HEK293 (cell line): ENCODE data around the gene WASF1.

Experiments
- CTCF ChIA-PET: fragments of 350-600 bp; formaldehyde crosslinking; extraction: SDS; loops from one replicate; lab custom pipeline; 2021; ENCODE audit warnings: antibody characterized with exemption; lab: Yijun Ruan, JAX
- POLR2A ChIA-PET: fragments of 300-600 bp; formaldehyde crosslinking; extraction: SDS; loops from one replicate; lab custom pipeline; 2020; ENCODE audit warnings: antibody characterized with exemption, inconsistent platforms; lab: Yijun Ruan, JAX
- H3K27ac ChIP-seq: fragments of 200-500 bp; sonication (Bioruptor generic); 2 replicates; pipeline ENCODE4 v1.5.1; 2014; ENCODE audit warnings: low read depth, low read length, control low read depth, inconsistent platforms; ENCODE audit errors: extremely low read depth
- H3K36me3 ChIP-seq, 2 experiments: fragments of 200-500 bp in 1 of 2; sonication (Bioruptor generic) in 1 of 2; 1 replicate in 1 of 2; 2 replicates in 1 of 2; pipeline ENCODE4 v1.5.1; 2014 to 2017; ENCODE audit warnings: inconsistent platforms in 2 of 2, low read length in 2 of 2; ENCODE audit not compliant: control insufficient read depth in 2 of 2, insufficient read depth in 1 of 2
- H3K4me1 ChIP-seq: fragments of 200-500 bp; sonication (Bioruptor generic); 2 replicates; pipeline ENCODE4 v1.5.1; 2014; ENCODE audit warnings: mild to moderate bottlenecking, low read length, inconsistent platforms; ENCODE audit not compliant: control insufficient read depth, insufficient read depth
- H3K4me3 ChIP-seq: 2 replicates; pipeline ENCODE4 v1.5.1; 2011; ENCODE audit warnings: low read depth, mild to moderate bottlenecking, control low read depth, low read length, moderate library complexity
- H3K9me3 ChIP-seq: fragments of 200-500 bp; sonication (Bioruptor generic); 2 replicates; pipeline ENCODE4 v1.5.1; 2014; ENCODE audit warnings: low read depth, low read length, inconsistent platforms; ENCODE audit not compliant: control insufficient read depth, insufficient read depth
- EGR2 ChIP-seq: fragments of 450-650 bp; formaldehyde crosslinking; IDR thresholded peaks from 2 replicates; pipeline ENCODE4 v1.5.1; 2016; ENCODE audit warnings: low read depth, missing biosample characterization, missing genetic modification characterization
- HIC1 ChIP-seq: fragments of 450-650 bp; formaldehyde crosslinking; IDR thresholded peaks from 2 replicates; pipeline ENCODE4 v1.5.1; 2016; ENCODE audit warnings: missing biosample characterization, missing genetic modification characterization
- HOXD13 ChIP-seq: sonication (generic); formaldehyde crosslinking; IDR thresholded peaks from 2 replicates; pipeline ENCODE4 v1.8.0; 2022; ENCODE audit warnings: missing genetic modification reagents, borderline replicate concordance
- KLF16 ChIP-seq: fragments of 450-650 bp; formaldehyde crosslinking; IDR thresholded peaks from 2 replicates; pipeline ENCODE4 v1.5.1; 2017; ENCODE audit warnings: missing biosample characterization, missing genetic modification characterization
- KLF8 ChIP-seq: fragments of 450-650 bp; formaldehyde crosslinking; IDR thresholded peaks from 2 replicates; pipeline ENCODE4 v1.5.1; 2016; ENCODE audit warnings: missing biosample characterization, missing genetic modification characterization
- PRDM1 ChIP-seq: fragments of 450-650 bp; formaldehyde crosslinking; IDR thresholded peaks from 2 replicates; pipeline ENCODE4; 2016; ENCODE audit warnings: missing biosample characterization, missing genetic modification characterization
- SETDB1 ChIP-seq: IDR thresholded peaks from one replicate; pipeline ENCODE4 v1.6.1; 2017; ENCODE audit warnings: mild to moderate bottlenecking, low read length, moderate library complexity, mixed read lengths; ENCODE audit not compliant: insufficient read length
- ZBTB48 ChIP-seq: fragments of 450-650 bp; formaldehyde crosslinking; IDR thresholded peaks from 2 replicates; pipeline ENCODE4 v1.5.1; 2016; ENCODE audit warnings: missing biosample characterization, missing genetic modification characterization
- ZFP69B ChIP-seq: fragments of 450-650 bp; formaldehyde crosslinking; IDR thresholded peaks from 2 replicates; pipeline ENCODE4 v1.5.1; 2016; ENCODE audit warnings: missing biosample characterization, missing genetic modification characterization
- ZNF174 ChIP-seq: fragments of 450-650 bp; formaldehyde crosslinking; IDR thresholded peaks from 2 replicates; pipeline ENCODE4 v1.5.0; 2017; ENCODE audit warnings: missing biosample characterization, mild to moderate bottlenecking, missing genetic modification characterization
- ZNF239 ChIP-seq: fragments of 450-650 bp; formaldehyde crosslinking; IDR thresholded peaks from 2 replicates; pipeline ENCODE4 v1.5.1; 2016; ENCODE audit warnings: missing biosample characterization, missing genetic modification characterization
- ZNF341 ChIP-seq: fragments of 450-650 bp; formaldehyde crosslinking; IDR thresholded peaks from 2 replicates; pipeline ENCODE4; 2016; ENCODE audit warnings: low read depth, missing biosample characterization, missing genetic modification characterization
- ZNF354C ChIP-seq: fragments of 450-650 bp; formaldehyde crosslinking; IDR thresholded peaks from 2 replicates; pipeline ENCODE4 v1.5.1; 2016; ENCODE audit warnings: missing biosample characterization, missing genetic modification characterization, low read depth, borderline replicate concordance
- ZNF366 ChIP-seq: fragments of 450-650 bp; formaldehyde crosslinking; conservative IDR thresholded peaks from 2 replicates; pipeline ENCODE4 v1.5.1; 2016; ENCODE audit warnings: missing biosample characterization, missing genetic modification characterization
- ZNF473 ChIP-seq: fragments of 450-650 bp; formaldehyde crosslinking; IDR thresholded peaks from 2 replicates; pipeline ENCODE4 v1.5.1; 2017; ENCODE audit warnings: missing biosample characterization, missing genetic modification characterization
- ZNF548 ChIP-seq: fragments of 450-650 bp; formaldehyde crosslinking; IDR thresholded peaks from 2 replicates; pipeline ENCODE4 v1.5.1; 2016; ENCODE audit warnings: missing biosample characterization, missing genetic modification characterization
- ZNF621 ChIP-seq: fragments of 450-650 bp; formaldehyde crosslinking; IDR thresholded peaks from 2 replicates; pipeline ENCODE4 v1.5.1; 2017; ENCODE audit warnings: missing biosample characterization, missing genetic modification characterization
- ZNF623 ChIP-seq: fragments of 450-650 bp; formaldehyde crosslinking; IDR thresholded peaks from 2 replicates; pipeline ENCODE4 v1.5.1; 2016; ENCODE audit warnings: missing biosample characterization, missing genetic modification characterization
- ZNF626 ChIP-seq: fragments of 450-650 bp; sonication (Bioruptor Pico); formaldehyde crosslinking; IDR thresholded peaks from 2 replicates; pipeline ENCODE4 v1.5.1; 2018; ENCODE audit warnings: missing biosample characterization, missing genetic modification characterization, inconsistent platforms
- ZNF768 ChIP-seq: fragments of 450-650 bp; formaldehyde crosslinking; IDR thresholded peaks from 2 replicates; pipeline ENCODE4 v1.5.1; 2018; ENCODE audit warnings: missing biosample characterization, mild to moderate bottlenecking, missing genetic modification characterization
- ZSCAN30 ChIP-seq: fragments of 450-650 bp; IDR thresholded peaks from 2 replicates; pipeline ENCODE4 v1.5.1; 2018; ENCODE audit warnings: missing biosample characterization, mild to moderate bottlenecking, missing genetic modification characterization, moderate library complexity
- ZSCAN5A ChIP-seq: fragments of 450-650 bp; formaldehyde crosslinking; IDR thresholded peaks from 2 replicates; pipeline ENCODE4 v1.5.1; 2016; ENCODE audit warnings: missing biosample characterization, missing genetic modification characterization

The WASF1 gene

GRCh38 chr6:110198561-110198960 lies 19.1 kb upstream of the WASF1 start:
- ChIA-PET POLR2A (no interaction called here), CTCF (no interaction called here)
- H3K27ac ChIP-seq, result no peak overlapping the region
- H3K9me3 ChIP-seq, result no peaks in the 10 kb centered on the region
- TF ChIP-seq ZNF548 (tag by site-specific recombination), result no peak
- no peak for TF ChIP-seq ZFP69B
- peaks cover 3 to 10% of the 10 kb centered on the region in 2 experiments; a peak in 2 of 3 replicates for H3K36me3 ChIP-seq
- no peak overlapping the region for H3K4me3 ChIP-seq
- peaks cover 10% of the 10 kb centered on the region; the same call in 1 of the 2 replicates for H3K4me1 ChIP-seq

- H3K4me3 ChIP-seq, result no peak overlapping the region
- H3K27ac ChIP-seq, result no peak overlapping the region
- peaks cover 10% of the 10 kb centered on the region; the same call in 1 of the 2 replicates for H3K4me1 ChIP-seq
- POLR2A ChIA-PET, result interaction anchor here (1.2 kb wide), 1 partner anchor 17 kb away, joined by 3 read pairs; the partner anchor contains the start of genes CDC40 and WASF1
- TF ChIP-seq HIC1 (tag by site-specific recombination) (no peak), ZNF174 (tag by site-specific recombination) (no peak), ZNF366 (no peak), ZNF239 (no peak), KLF16 (tag by site-specific recombination) (no peak), SETDB1 (no peak), ZNF768 (tag by site-specific recombination) (no peak), ZNF473 (tag by site-specific recombination) (no peak), ZNF623 (no peak), EGR2 (tag by site-specific recombination) (no peak), KLF8 (tag by site-specific recombination) (no peak), HOXD13 (CRISPR knock-in tag) (no peak), ZBTB48 (tag by site-specific recombination) (no peak), PRDM1 (tag by site-specific recombination) (no peak), ZNF354C (tag by site-specific recombination) (no peak), ZNF621 (no peak), ZNF626 (tag by site-specific recombination) (no peak), ZSCAN5A (no peak), ZSCAN30 (tag by site-specific recombination) (no peak), ZNF341 (tag by site-specific recombination) (no peak)
- peaks cover 9 to 14% of the 10 kb centered on the region in 2 experiments; a peak in 2 of 3 replicates for H3K36me3 ChIP-seq
- no peaks in the 10 kb centered on the region for H3K9me3 ChIP-seq
- CTCF ChIA-PET, result interaction anchor here (0.6 to 1.6 kb wide), 4 partner anchors 21 to 194 kb away, joined by 3 read pairs; no protein-coding TSS in a partner anchor
Measured at GRCh38 chr6:110196874-110197273, 17.4 kb upstream of the WASF1 start.
